Ishikawa (cell line): Measurements from ENCODE around the gene PLIN4.

Source experiments
- CEBPB ChIP-seq: IDR thresholded peaks from 2 replicates; pipeline ENCODE4 v1.6.1; 2012
- EGR1 ChIP-seq: IDR thresholded peaks from 2 replicates; pipeline ENCODE4 v1.6.1; 2012
- EP300 ChIP-seq: IDR thresholded peaks from 2 replicates; pipeline ENCODE4 v1.6.1; 2012; ENCODE audit warnings: borderline replicate concordance
- FOXM1 ChIP-seq: IDR thresholded peaks from 2 replicates; pipeline ENCODE4 v1.6.1; 2012; ENCODE audit warnings: low read depth, borderline replicate concordance
- NFIC ChIP-seq: IDR thresholded peaks from 2 replicates; pipeline ENCODE4 v1.6.1; 2012
- RAD21 ChIP-seq: IDR thresholded peaks from 2 replicates; pipeline ENCODE4 v1.6.1; 2012; ENCODE audit warnings: low read depth
- TAF1 ChIP-seq: IDR thresholded peaks from 2 replicates; pipeline ENCODE4 v1.6.1; 2012; ENCODE audit warnings: low read depth, mild to moderate bottlenecking
- YY1 ChIP-seq: IDR thresholded peaks from 2 replicates; pipeline ENCODE4 v1.6.1; 2012; ENCODE audit warnings: low read depth
- ZBTB7A ChIP-seq: IDR thresholded peaks from 2 replicates; pipeline ENCODE4 v1.6.1; 2012; ENCODE audit warnings: low read depth
- TF ChIP-seq, protein P1 (sequence below): IDR thresholded peaks from 2 replicates; pipeline ENCODE4 v1.6.1; 2012; ENCODE audit warnings: low read depth, mild to moderate bottlenecking

- TF ChIP-seq CEBPB, result no peak
- no peak for TF ChIP-seq EGR1
- no peak for TF ChIP-seq FOXM1
- TF ChIP-seq EP300, result no peak
- TF ChIP-seq NFIC, result no peak
- TF ChIP-seq, protein P1, sequence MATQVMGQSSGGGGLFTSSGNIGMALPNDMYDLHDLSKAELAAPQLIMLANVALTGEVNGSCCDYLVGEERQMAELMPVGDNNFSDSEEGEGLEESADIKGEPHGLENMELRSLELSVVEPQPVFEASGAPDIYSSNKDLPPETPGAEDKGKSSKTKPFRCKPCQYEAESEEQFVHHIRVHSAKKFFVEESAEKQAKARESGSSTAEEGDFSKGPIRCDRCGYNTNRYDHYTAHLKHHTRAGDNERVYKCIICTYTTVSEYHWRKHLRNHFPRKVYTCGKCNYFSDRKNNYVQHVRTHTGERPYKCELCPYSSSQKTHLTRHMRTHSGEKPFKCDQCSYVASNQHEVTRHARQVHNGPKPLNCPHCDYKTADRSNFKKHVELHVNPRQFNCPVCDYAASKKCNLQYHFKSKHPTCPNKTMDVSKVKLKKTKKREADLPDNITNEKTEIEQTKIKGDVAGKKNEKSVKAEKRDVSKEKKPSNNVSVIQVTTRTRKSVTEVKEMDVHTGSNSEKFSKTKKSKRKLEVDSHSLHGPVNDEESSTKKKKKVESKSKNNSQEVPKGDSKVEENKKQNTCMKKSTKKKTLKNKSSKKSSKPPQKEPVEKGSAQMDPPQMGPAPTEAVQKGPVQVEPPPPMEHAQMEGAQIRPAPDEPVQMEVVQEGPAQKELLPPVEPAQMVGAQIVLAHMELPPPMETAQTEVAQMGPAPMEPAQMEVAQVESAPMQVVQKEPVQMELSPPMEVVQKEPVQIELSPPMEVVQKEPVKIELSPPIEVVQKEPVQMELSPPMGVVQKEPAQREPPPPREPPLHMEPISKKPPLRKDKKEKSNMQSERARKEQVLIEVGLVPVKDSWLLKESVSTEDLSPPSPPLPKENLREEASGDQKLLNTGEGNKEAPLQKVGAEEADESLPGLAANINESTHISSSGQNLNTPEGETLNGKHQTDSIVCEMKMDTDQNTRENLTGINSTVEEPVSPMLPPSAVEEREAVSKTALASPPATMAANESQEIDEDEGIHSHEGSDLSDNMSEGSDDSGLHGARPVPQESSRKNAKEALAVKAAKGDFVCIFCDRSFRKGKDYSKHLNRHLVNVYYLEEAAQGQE, result no peak
- TF ChIP-seq ZBTB7A, result 0 out of 2 replicates have a peak, but pooled peaks have one; percentile 30
- no peak for TF ChIP-seq TAF1
- no peak for TF ChIP-seq YY1
- no peak for TF ChIP-seq RAD21
Observed at GRCh38 chr19:4536798-4537197, 18.5 kb upstream of the PLIN4 start.
